Measurements from ENCODE around the gene ABLIM2.
"Not testable (repeated sequence)": the region's sequence is repeated elsewhere in the genome, so short reads cannot be mapped to it uniquely, and the experiment has no call there.

The ABLIM2 gene

GRCh38 chr4:8142556-8142955 is 16.1 kb downstream of the ABLIM2 start:
- DNase-seq (ENCODE audit: low read depth in 2 of 3, low spot score in 1 of 3): no peak

- DNase-seq (ENCODE audit: low read depth in 2 of 3, low spot score in 1 of 3): no peak
Measured at GRCh38 chr4:8141935-8142334, 16.7 kb downstream of the ABLIM2 start.

- no peak for DNase-seq (ENCODE audit: low read depth in 2 of 3, low spot score in 1 of 3)
Measured at GRCh38 chr4:8140915-8141314, 17.7 kb downstream of the ABLIM2 start.

- not testable (repeated sequence) for DNase-seq (ENCODE audit: low read depth in 2 of 3, low spot score in 1 of 3)
Measured at GRCh38 chr4:8139726-8140125, 18.9 kb downstream of the ABLIM2 start.

GRCh38 chr4:8136972-8137710 is 21.5 kb downstream of the ABLIM2 start:
- DNase-seq (ENCODE audit: low read depth in 2 of 3, low spot score in 1 of 3): no peak

- DNase-seq (ENCODE audit: low read depth in 2 of 3, low spot score in 1 of 3): no peak
Measured at GRCh38 chr4:8136529-8136928, 22.1 kb downstream of the ABLIM2 start.

GRCh38 chr4:8135666-8136065 is 22.9 kb downstream of the ABLIM2 start:
- no peak for DNase-seq (ENCODE audit: low read depth in 2 of 3, low spot score in 1 of 3)

- no peak for DNase-seq (ENCODE audit: low read depth in 2 of 3, low spot score in 1 of 3)
Measured at GRCh38 chr4:8133897-8134563, 24.6 kb downstream of the ABLIM2 start.

- DNase-seq (ENCODE audit: low read depth in 2 of 3, low spot score in 1 of 3): no peak
Measured at GRCh38 chr4:8132947-8133705, 25.5 kb downstream of the ABLIM2 start.

GRCh38 chr4:8132400-8132799 is 26.2 kb downstream of the ABLIM2 start:
- no peak for DNase-seq (ENCODE audit: low read depth in 2 of 3, low spot score in 1 of 3)

GRCh38 chr4:8131826-8132225 is 26.8 kb downstream of the ABLIM2 start:
- no peak for DNase-seq (ENCODE audit: low read depth in 2 of 3, low spot score in 1 of 3)

- no peak for DNase-seq (ENCODE audit: low read depth in 2 of 3, low spot score in 1 of 3)
Measured at GRCh38 chr4:8131210-8131609, 27.4 kb downstream of the ABLIM2 start.

GRCh38 chr4:8130346-8131066 is 28.1 kb downstream of the ABLIM2 start:
- DNase-seq (ENCODE audit: low read depth in 2 of 3, low spot score in 1 of 3): no peak

GRCh38 chr4:8129785-8130184 is 28.8 kb downstream of the ABLIM2 start:
- DNase-seq (ENCODE audit: low read depth in 2 of 3, low spot score in 1 of 3): no peak

- no peak for DNase-seq (ENCODE audit: low read depth in 2 of 3, low spot score in 1 of 3)
Measured at GRCh38 chr4:8129136-8129535, 29.5 kb downstream of the ABLIM2 start.

- DNase-seq (ENCODE audit: low read depth in 2 of 3, low spot score in 1 of 3): no peak
Measured at GRCh38 chr4:8128100-8128856, 30.3 kb downstream of the ABLIM2 start.

GRCh38 chr4:8127051-8127826 is 31.4 kb downstream of the ABLIM2 start:
- no peak for DNase-seq (ENCODE audit: low read depth in 2 of 3, low spot score in 1 of 3)

GRCh38 chr4:8126523-8126922 is 32.1 kb downstream of the ABLIM2 start:
- no peak for DNase-seq (ENCODE audit: low read depth in 2 of 3, low spot score in 1 of 3)

GRCh38 chr4:8125526-8126056 is 33.0 kb downstream of the ABLIM2 start:
- DNase-seq (ENCODE audit: low read depth in 2 of 3, low spot score in 1 of 3): no peak

- DNase-seq (ENCODE audit: low read depth in 2 of 3, low spot score in 1 of 3): no peak
Measured at GRCh38 chr4:8123870-8124269, 34.7 kb downstream of the ABLIM2 start.
